Gastroesophageal sphincter (tissue), 4 donors: ENCODE measurements around the gene ENO3. TPM values are rescaled to one million over a fixed set of nuclear protein-coding genes. Genes with fewer than 3 reads are reported as not detected.

Experiments used
- ATAC-seq: fragments of 150-250 bp; one replicate; pipeline ENCODE4 v1.9.1; 2016; ENCODE audit warnings: mild to moderate bottlenecking, moderate library complexity
- H3K27ac ChIP-seq, 4 donors: fragments of 200-600 bp; sonication (generic) in 3 of 4; 1 replicate in 3 of 4; 2 replicates in 1 of 4; pipeline ENCODE4 v1.5.1; 2016 to 2019
- H3K27me3 ChIP-seq: fragments of 200-600 bp; sonication (generic); one replicate; pipeline ENCODE4 v1.5.1; 2019
- H3K36me3 ChIP-seq, 2 donors: fragments of 200-600 bp; sonication (generic); one replicate each; pipeline ENCODE4 v1.5.1; 2019; ENCODE audit warnings: control low read depth in 1 of 2
- H3K4me1 ChIP-seq, 3 donors: fragments of 200-600 bp; sonication (generic); 1 replicate in 2 of 3; 2 replicates in 1 of 3; pipeline ENCODE4 v1.5.1; 2016 to 2019; ENCODE audit warnings: control low read depth in 2 of 3
- H3K4me3 ChIP-seq, 2 donors: fragments of 200-600 bp; sonication (generic); one replicate each; pipeline ENCODE4 v1.5.1; 2019; ENCODE audit warnings: mild to moderate bottlenecking in 1 of 2, moderate library complexity in 1 of 2
- H3K9me3 ChIP-seq, 3 donors: fragments of 200-600 bp; sonication (generic); one replicate each; pipeline ENCODE4 v1.5.1; 2017 to 2019; ENCODE audit warnings: control low read depth in 2 of 3
- CTCF ChIP-seq, 4 experiments: fragments of 200-600 bp in 2 of 4; fragments of 450-650 bp in 2 of 4; sonication (generic) in 1 of 4; IDR thresholded peaks; one replicate each; pipeline ENCODE4 v1.5.1; 2017 to 2019; ENCODE audit warnings: antibody characterized with exemption in 4 of 4, mild to moderate bottlenecking in 2 of 4, moderate library complexity in 2 of 4
- EP300 ChIP-seq: sonication (generic); formaldehyde crosslinking; IDR thresholded peaks from one replicate; pipeline ENCODE4 v1.6.1; 2017; ENCODE audit warnings: antibody characterized with exemption, mild to moderate bottlenecking
- POLR2A ChIP-seq, 2 donors: fragments of 450-650 bp; IDR thresholded peaks; one replicate each; pipeline ENCODE4 v1.6.1; 2017; ENCODE audit warnings: antibody characterized with exemption in 2 of 2, mild to moderate bottlenecking in 2 of 2, moderate library complexity in 1 of 2
- POLR2AphosphoS5 ChIP-seq: sonication (generic); formaldehyde crosslinking; IDR thresholded peaks from one replicate; pipeline ENCODE4 v1.6.1; 2017; ENCODE audit warnings: antibody characterized with exemption
- WGBS, 2 donors: methylation state at CpG; one replicate each; pipeline ENCODE4 v1.1.5; 2018; ENCODE audit warnings: low coverage in 1 of 2; 5-methylcytosine and 5-hydroxymethylcytosine counted together
- total RNA-seq, 4 donors: library from RNA; depleted of rRNA; stranded (reverse); fragments of >200 nt; gene quantifications; one replicate each; pipeline ENCODE4 v1.1.0, GENCODE V29; 2016

ENO3 gene
- total RNA-seq, 4 donors from 2014 or later: 1.5 to 16.2 (median 7.6) TPM

DNA sequence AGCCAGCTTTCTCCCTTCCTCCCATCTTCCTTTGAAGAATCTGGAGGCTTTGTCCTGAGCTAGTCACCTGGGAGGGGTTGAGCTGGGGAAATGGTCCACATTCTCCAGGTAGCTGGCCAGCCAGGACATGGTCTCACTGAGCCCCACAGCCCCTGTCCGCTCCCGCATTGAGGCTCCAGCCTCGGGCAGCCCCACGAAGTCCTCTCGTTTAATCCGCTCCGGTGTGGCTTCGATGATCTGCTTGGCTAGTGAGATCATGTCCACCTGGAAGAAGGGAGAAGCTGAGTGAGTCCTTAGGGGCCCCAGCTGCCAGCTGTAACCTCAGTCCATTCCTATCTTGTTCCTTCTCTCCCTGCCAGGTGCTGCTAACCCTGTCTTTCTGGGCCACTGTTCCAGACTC is 19.4 kb downstream of the ENO3 start:
- ATAC-seq: no peak
- peaks cover 0 to 52% of the 10 kb centered on the region in 2 donors for H3K36me3 ChIP-seq
- 60% methylated on average over 1 of the region's 8 CpGs; no CpG with 5 or more reads in 1 of the 2 donors for WGBS, 2 donors
- peaks cover 3 to 78% (median 33%) of the 10 kb centered on the region in 3 donors for H3K4me1 ChIP-seq
- H3K27me3 ChIP-seq: no peaks in the 10 kb centered on the region
- peak overlapping the region in 3 of 4 donors; percentile 94 to 95 (median 95) for H3K27ac ChIP-seq
- H3K9me3 ChIP-seq: no peaks in the 10 kb centered on the region
- TF ChIP-seq POLR2AphosphoS5 (no peak), EP300 (no peak), POLR2A (IDR thresholded peaks at IDR 0.05) (no peak), CTCF (IDR thresholded peaks at IDR 0.05) (no peak)
- H3K4me3 ChIP-seq: no peak overlapping the region

DNA sequence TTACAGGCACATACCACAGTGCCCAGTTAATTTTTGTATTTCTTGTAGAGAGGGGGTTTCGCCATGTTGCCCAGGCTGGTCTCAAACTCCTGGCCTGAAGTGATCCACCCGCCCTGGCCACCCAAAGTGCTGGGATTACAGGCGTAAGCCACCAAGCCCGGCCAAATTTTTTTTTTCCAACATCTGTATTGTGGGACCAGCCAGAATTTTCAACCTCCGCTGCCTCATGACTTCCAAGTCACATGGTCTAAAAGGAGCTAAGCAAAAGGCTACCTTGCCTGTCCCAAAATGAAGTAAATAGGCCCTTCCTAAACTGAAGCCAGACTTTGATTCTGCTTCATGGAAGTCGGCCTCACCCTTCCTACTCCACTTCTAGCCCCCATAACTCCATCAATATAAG is 20.9 kb downstream of the ENO3 start:
- no peak for TF ChIP-seq CTCF (IDR thresholded peaks at IDR 0.05)
- no peak for TF ChIP-seq POLR2A (IDR thresholded peaks at IDR 0.05)
- TF ChIP-seq EP300: no peak
- no peak for TF ChIP-seq POLR2AphosphoS5
- Histone ChIP-seq H3K27me3 (no peaks in the 10 kb centered on the region), H3K9me3 (no peaks in the 10 kb centered on the region), H3K27ac (peak overlapping the region in 3 of 4 donors; percentile 34 to 95 (median 63)), H3K4me3 (no peak overlapping the region), H3K36me3 (peaks cover 0 to 59% of the 10 kb centered on the region in 2 donors), H3K4me1 (peaks cover 3 to 63% (median 26%) of the 10 kb centered on the region in 3 donors)
- ATAC-seq: no peak
- WGBS, 2 donors: 90% methylated on average over 2 of the region's 6 CpGs; no CpG with 5 or more reads in 1 of the 2 donors

DNA sequence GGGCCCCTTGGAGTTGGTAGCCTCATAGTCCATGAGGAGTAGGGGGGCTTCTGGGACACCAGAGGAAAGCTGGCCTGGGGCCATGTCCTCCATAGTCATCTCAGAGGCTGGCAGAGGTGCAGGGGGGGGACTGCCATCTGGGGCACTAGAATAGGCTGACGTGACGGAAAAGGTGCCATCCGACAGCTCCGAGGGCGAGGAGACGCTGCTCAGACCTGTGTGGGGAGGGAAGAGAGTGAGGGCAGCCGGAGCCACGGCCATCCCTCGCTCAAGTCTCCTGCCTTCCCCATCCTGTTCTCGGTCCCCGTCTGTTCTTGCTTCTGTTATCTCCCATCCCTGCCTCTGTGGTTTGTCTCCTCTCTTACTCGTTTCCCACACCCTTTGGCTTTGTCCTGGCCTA is 21.4 kb downstream of the ENO3 start:
- Histone ChIP-seq H3K4me1 (peaks cover 3 to 63% (median 26%) of the 10 kb centered on the region in 3 donors), H3K9me3 (no peaks in the 10 kb centered on the region), H3K4me3 (no peak overlapping the region), H3K27me3 (no peaks in the 10 kb centered on the region), H3K36me3 (peaks cover 0 to 64% of the 10 kb centered on the region in 2 donors), H3K27ac (peak overlapping the region in 3 of 4 donors; percentile 34 to 95 (median 63))
- ATAC-seq: no peak
- 87 to 100% methylated on average over 3 to 8 of the region's 12 CpGs for WGBS, 2 donors
- TF ChIP-seq POLR2A (IDR thresholded peaks at IDR 0.05) (no peak), CTCF (IDR thresholded peaks at IDR 0.05) (no peak), POLR2AphosphoS5 (no peak), EP300 (no peak)

DNA sequence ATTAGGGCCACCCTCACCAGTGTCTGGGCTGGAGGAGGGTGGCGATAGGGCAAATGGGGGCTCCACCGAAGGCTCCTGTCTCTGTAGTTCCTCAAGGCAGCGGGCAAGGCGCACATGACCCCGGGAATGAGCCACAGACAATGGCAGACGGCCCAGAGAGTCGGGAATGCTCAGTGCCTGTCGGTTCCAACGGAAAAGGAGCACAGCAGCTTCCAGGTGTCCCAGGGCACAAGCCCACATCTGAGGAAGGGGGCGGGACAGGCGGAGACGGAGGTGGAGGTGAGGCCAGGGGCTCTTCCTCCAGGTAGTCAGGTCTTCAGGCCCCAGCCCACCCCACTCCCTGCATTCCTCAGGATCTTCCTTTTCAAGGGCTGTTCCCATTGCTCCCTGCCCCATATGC is 21.8 kb downstream of the ENO3 start:
- WGBS, 2 donors: 59% methylated on average over 6 of the region's 12 CpGs; no CpG with 5 or more reads in 1 of the 2 donors
- TF ChIP-seq CTCF (IDR thresholded peaks at IDR 0.05): no peak
- TF ChIP-seq POLR2A (IDR thresholded peaks at IDR 0.05): no peak
- no peak for TF ChIP-seq EP300
- TF ChIP-seq POLR2AphosphoS5: no peak
- H3K36me3 ChIP-seq: peaks cover 0 to 69% of the 10 kb centered on the region in 2 donors

More for the DNA sequence above, 21.8 kb downstream of the ENO3 start:
- peaks cover 3 to 63% (median 26%) of the 10 kb centered on the region in 3 donors for H3K4me1 ChIP-seq
- no peak overlapping the region for H3K4me3 ChIP-seq
- H3K27ac ChIP-seq: peak overlapping the region in 2 of 4 donors; percentile 63 to 95
- H3K9me3 ChIP-seq: no peaks in the 10 kb centered on the region
- no peak for ATAC-seq
- no peaks in the 10 kb centered on the region for H3K27me3 ChIP-seq
